Transverse colon (tissue), 3 donors: ENCODE results near the gene TENT4B.

Experiments
- EP300 ChIP-seq: sonication (generic); formaldehyde crosslinking; IDR thresholded peaks from one replicate; pipeline ENCODE4 v1.6.1; 2017; ENCODE audit warnings: antibody characterized with exemption, low read depth
- TF ChIP-seq, protein P1 (sequence below), 5 experiments: fragments of 200-600 bp in 3 of 5; fragments of 450-650 bp in 2 of 5; sonication (generic) in 3 of 5; IDR thresholded peaks; 1 replicate in 2 of 5; 2 replicates in 3 of 5; pipeline ENCODE4 v1.5.1; 2016 to 2017; ENCODE audit warnings: antibody characterized with exemption in 5 of 5, inconsistent platforms in 3 of 5, mild to moderate bottlenecking in 2 of 5, moderate library complexity in 1 of 5

DNA sequence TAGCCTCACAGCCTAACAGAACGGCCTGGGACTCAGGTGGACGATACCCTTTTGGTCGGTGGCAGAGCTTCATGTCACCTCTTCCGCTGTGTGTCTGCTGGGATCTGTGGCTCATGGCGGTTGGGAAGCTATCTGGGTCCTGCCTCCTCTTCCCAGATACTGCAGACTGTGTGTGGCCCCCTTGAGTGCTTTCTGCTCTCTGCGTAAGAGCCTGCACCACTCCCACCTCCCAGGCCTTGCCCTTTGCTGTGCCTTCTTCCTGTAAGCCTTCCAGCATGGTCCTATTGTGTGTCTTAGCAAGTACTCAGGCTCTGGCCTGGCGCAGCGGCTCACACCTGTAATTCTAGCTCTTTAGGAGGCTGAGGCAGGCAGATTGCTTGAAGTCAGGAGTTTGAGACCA lies 95.7 kb downstream of the TENT4B start:
- TF ChIP-seq, protein P1, sequence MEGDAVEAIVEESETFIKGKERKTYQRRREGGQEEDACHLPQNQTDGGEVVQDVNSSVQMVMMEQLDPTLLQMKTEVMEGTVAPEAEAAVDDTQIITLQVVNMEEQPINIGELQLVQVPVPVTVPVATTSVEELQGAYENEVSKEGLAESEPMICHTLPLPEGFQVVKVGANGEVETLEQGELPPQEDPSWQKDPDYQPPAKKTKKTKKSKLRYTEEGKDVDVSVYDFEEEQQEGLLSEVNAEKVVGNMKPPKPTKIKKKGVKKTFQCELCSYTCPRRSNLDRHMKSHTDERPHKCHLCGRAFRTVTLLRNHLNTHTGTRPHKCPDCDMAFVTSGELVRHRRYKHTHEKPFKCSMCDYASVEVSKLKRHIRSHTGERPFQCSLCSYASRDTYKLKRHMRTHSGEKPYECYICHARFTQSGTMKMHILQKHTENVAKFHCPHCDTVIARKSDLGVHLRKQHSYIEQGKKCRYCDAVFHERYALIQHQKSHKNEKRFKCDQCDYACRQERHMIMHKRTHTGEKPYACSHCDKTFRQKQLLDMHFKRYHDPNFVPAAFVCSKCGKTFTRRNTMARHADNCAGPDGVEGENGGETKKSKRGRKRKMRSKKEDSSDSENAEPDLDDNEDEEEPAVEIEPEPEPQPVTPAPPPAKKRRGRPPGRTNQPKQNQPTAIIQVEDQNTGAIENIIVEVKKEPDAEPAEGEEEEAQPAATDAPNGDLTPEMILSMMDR (IDR thresholded peaks at IDR 0.05), result no peak
- no peak for TF ChIP-seq EP300
